GM23338 (cell line): ENCODE results near the gene NDUFAB1. TPM values are rescaled to one million over a fixed set of nuclear protein-coding genes. Genes with fewer than 3 reads are reported as not detected.

Experiments
- ATAC-seq: fragments of 200-7000 bp; cut with Tn5 transposase; 3 replicates; pipeline ENCODE4 v1.9.1; 2020
- DNase-seq: peaks from one replicate; pipeline ENCODE4 v3.0.0-alpha.2; 2015; ENCODE audit warnings: low spot score
- H2AFZ ChIP-seq: fragments of 200-600 bp; sonication (generic); 2 replicates; pipeline ENCODE4 v1.8.0; 2016; ENCODE audit warnings: antibody characterized with exemption, mild to moderate bottlenecking, moderate library complexity
- H3F3A ChIP-seq: fragments of 200-600 bp; sonication (generic); replicated peaks from 2 replicates; pipeline ENCODE4 v1.8.0; 2017; ENCODE audit warnings: antibody characterized with exemption, mixed run types, low read depth
- H3K27ac ChIP-seq: fragments of 200-600 bp; sonication (generic); 2 replicates; pipeline ENCODE4 v1.6.1; 2016; ENCODE audit warnings: low read depth
- H3K27me3 ChIP-seq: fragments of 200-600 bp; sonication (generic); 2 replicates; pipeline ENCODE4 v1.8.0; 2016; ENCODE audit warnings: mild to moderate bottlenecking, mixed run types, moderate library complexity; ENCODE audit not compliant: insufficient read depth
- H3K36me3 ChIP-seq: fragments of 200-600 bp; sonication (generic); 2 replicates; pipeline ENCODE4 v1.8.0; 2016; ENCODE audit warnings: mild to moderate bottlenecking; ENCODE audit not compliant: insufficient read depth
- H3K4me1 ChIP-seq: fragments of 200-600 bp; sonication (generic); 2 replicates; pipeline ENCODE4 v1.8.0; 2016; ENCODE audit warnings: mild to moderate bottlenecking, moderate library complexity; ENCODE audit not compliant: insufficient read depth
- H3K4me2 ChIP-seq: fragments of 200-600 bp; sonication (generic); 2 replicates; pipeline ENCODE4 v1.7.1; 2017; ENCODE audit warnings: mixed run types
- H3K4me3 ChIP-seq: fragments of 200-600 bp; sonication (generic); 2 replicates; pipeline ENCODE4 v1.6.1; 2016; ENCODE audit warnings: mixed run types
- H3K79me2 ChIP-seq: fragments of 200-600 bp; sonication (generic); replicated peaks from 2 replicates; pipeline ENCODE4 v1.8.0; 2017; ENCODE audit warnings: mild to moderate bottlenecking; ENCODE audit not compliant: insufficient read depth
- H3K9me2 ChIP-seq: fragments of 200-600 bp; sonication (generic); 2 replicates; pipeline ENCODE4 v1.8.0; 2017; ENCODE audit not compliant: insufficient read depth
- H4K20me1 ChIP-seq: fragments of 200-600 bp; sonication (generic); replicated peaks from 2 replicates; pipeline ENCODE4 v1.8.0; 2017; ENCODE audit warnings: mild to moderate bottlenecking; ENCODE audit not compliant: insufficient read depth
- H3K27ac Mint-ChIP-seq: 2 replicates; pipeline ENCODE4 v1.8.0; 2020; ENCODE audit warnings: inconsistent platforms, mild to moderate bottlenecking, moderate library complexity, mixed read lengths
- H3K27me3 Mint-ChIP-seq: 3 replicates; pipeline ENCODE4 v1.8.0; 2022; ENCODE audit warnings: low read depth, mild to moderate bottlenecking, moderate library complexity, mixed read lengths, inconsistent platforms; ENCODE audit not compliant: insufficient read depth, poor library complexity
- H3K36me3 Mint-ChIP-seq: 3 replicates; pipeline ENCODE4 v1.8.0; 2021; ENCODE audit warnings: low read depth, mild to moderate bottlenecking, inconsistent platforms, moderate library complexity, mixed read lengths
- H3K4me1 Mint-ChIP-seq: 3 replicates; pipeline ENCODE4 v1.8.0; 2020; ENCODE audit warnings: mild to moderate bottlenecking, inconsistent platforms, mixed read lengths
- H3K4me3 Mint-ChIP-seq: 3 replicates; pipeline ENCODE4 v1.8.0; 2021; ENCODE audit warnings: moderate library complexity, mild to moderate bottlenecking, inconsistent platforms, mixed read lengths
- H3K9me3 Mint-ChIP-seq: 3 replicates; pipeline ENCODE4 v1.8.0; 2020; ENCODE audit warnings: moderate library complexity, mild to moderate bottlenecking, inconsistent platforms, mixed read lengths
- CREB1 ChIP-seq: fragments of 250-450 bp; sonication (Bioruptor Pico); IDR thresholded peaks from 2 replicates; pipeline ENCODE4 v1.5.0; 2020; ENCODE audit warnings: low read depth, mild to moderate bottlenecking, moderate library complexity
- CTCF ChIP-seq, 2 experiments: fragments of 200-600 bp in 1 of 2; sonication (generic) in 1 of 2; conservative IDR thresholded peaks; 2 replicates each; pipeline versions ENCODE4 v1.5.1 to v1.6.1; 2016 to 2017; ENCODE audit warnings: antibody characterized with exemption in 2 of 2, low read depth in 2 of 2, mild to moderate bottlenecking in 2 of 2, moderate library complexity in 1 of 2
- EZH2 ChIP-seq: fragments of 200-600 bp; sonication (generic); IDR thresholded peaks from one replicate; pipeline ENCODE4 v1.8.0; 2017; ENCODE audit warnings: antibody characterized with exemption, mild to moderate bottlenecking, low read depth; ENCODE audit not compliant: unreplicated experiment
- EZH2phosphoT487 ChIP-seq: fragments of 200-600 bp; sonication (generic); IDR thresholded peaks from one replicate; pipeline ENCODE4 v1.8.1; 2018; ENCODE audit warnings: antibody characterized with exemption; ENCODE audit not compliant: unreplicated experiment
- JUNB ChIP-seq: IDR thresholded peaks from one replicate; pipeline ENCODE4 v1.6.1; 2016; ENCODE audit warnings: antibody characterized with exemption; ENCODE audit not compliant: unreplicated experiment
- NANOG ChIP-seq: IDR thresholded peaks from 2 replicates; pipeline ENCODE4 v1.6.1; 2016; ENCODE audit warnings: antibody characterized with exemption, borderline replicate concordance
- POLR2AphosphoS5 ChIP-seq: IDR thresholded peaks from 2 replicates; pipeline ENCODE4 v1.6.1; 2016; ENCODE audit warnings: antibody characterized with exemption, low read depth
- REST ChIP-seq: IDR thresholded peaks from one replicate; pipeline ENCODE4 v1.6.1; 2018; ENCODE audit warnings: antibody characterized with exemption; ENCODE audit not compliant: unreplicated experiment
- STAT1 ChIP-seq: IDR thresholded peaks from one replicate; pipeline ENCODE4 v1.6.1; 2016; ENCODE audit warnings: antibody characterized with exemption; ENCODE audit not compliant: unreplicated experiment
- ZNF114 ChIP-seq: fragments of 250-450 bp; sonication (Bioruptor Pico); IDR thresholded peaks from 2 replicates; pipeline ENCODE4 v1.5.0; 2020; ENCODE audit warnings: mild to moderate bottlenecking, moderate library complexity
- ZNF331 ChIP-seq: fragments of 250-450 bp; sonication (Bioruptor Pico); IDR thresholded peaks from 2 replicates; pipeline ENCODE4 v1.5.0; 2020; ENCODE audit warnings: low read depth, mild to moderate bottlenecking, moderate library complexity
- ZNF462 ChIP-seq: fragments of 250-450 bp; sonication (Bioruptor Pico); IDR thresholded peaks from 2 replicates; pipeline ENCODE4 v1.5.0; 2020; ENCODE audit warnings: mild to moderate bottlenecking, moderate library complexity
- polyA plus RNA-seq: library from polyadenylated mRNA; unstranded; fragments of >200 nt; fragmentation: Nextera tagmentation; extraction: Ambion mirVana; gene quantifications from 2 replicates; pipeline ENCODE4 v1.2.1, GENCODE V29; 2016
- total RNA-seq: library from RNA; depleted of rRNA; stranded (reverse); fragments of >200 nt; shearing (Covaris generic); gene quantifications from 2 replicates; pipeline ENCODE4 v1.2.3, GENCODE V29; 2014
- TF ChIP-seq, protein P1 (sequence below): IDR thresholded peaks from 2 replicates; pipeline ENCODE4 v1.6.1; 2016; ENCODE audit warnings: antibody characterized with exemption

NDUFAB1 gene
- total and polyA plus RNA-seq, 2 experiments from 2014 or later, result 136 to 477 TPM

DNA sequence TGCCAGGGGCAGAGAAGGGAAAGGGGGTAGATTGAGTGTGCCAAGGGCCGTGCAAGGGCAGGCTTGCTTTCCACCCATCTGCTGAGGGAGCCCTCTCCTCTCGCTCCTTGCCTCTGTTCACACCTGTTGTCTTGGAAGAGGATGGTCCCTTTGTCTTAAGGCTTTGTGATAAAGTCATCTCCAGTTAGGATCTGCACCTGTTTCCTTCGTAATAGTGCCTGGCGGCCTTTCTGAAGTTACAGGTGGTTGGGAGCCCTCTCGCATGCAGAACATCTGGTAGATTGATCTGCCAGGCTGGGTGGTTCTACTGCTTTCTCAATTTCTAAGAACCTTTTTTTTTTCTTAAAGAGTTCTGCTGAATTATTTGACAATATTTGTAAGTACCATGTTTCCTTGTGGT lies 22.3 kb downstream of the NDUFAB1 start:
- DNase-seq, result no peak

More for the DNA sequence above, 22.3 kb downstream of the NDUFAB1 start:
- no peaks in the 10 kb centered on the region for H3K27me3 ChIP-seq
- H3K9me3 Mint-ChIP-seq, result no peaks in the 10 kb centered on the region
- H2AFZ ChIP-seq, result no peak overlapping the region
- H3K4me1 Mint-ChIP-seq, result no peaks in the 10 kb centered on the region
- peaks cover 4% of the 10 kb centered on the region; the same call in 1 of the 2 replicates for H4K20me1 ChIP-seq
- H3K27ac Mint-ChIP-seq, result no peak overlapping the region
- ATAC-seq, result no peak
- H3F3A ChIP-seq, result no peaks in the 10 kb centered on the region
- peaks cover 34% of the 10 kb centered on the region for H3K36me3 ChIP-seq
- no peaks in the 10 kb centered on the region for H3K9me2 ChIP-seq
- no peak overlapping the region for H3K4me3 ChIP-seq
- TF ChIP-seq NANOG, result no peak
- no peak for TF ChIP-seq STAT1
- TF ChIP-seq CREB1 (CRISPR knock-in tag), result no peak
- TF ChIP-seq POLR2AphosphoS5, result no peak
- TF ChIP-seq ZNF331 (CRISPR knock-in tag), result no peak
- TF ChIP-seq ZNF462, result no peak
- TF ChIP-seq EZH2, result no peak
- no peak for TF ChIP-seq EZH2phosphoT487
- no peak for TF ChIP-seq ZNF114 (CRISPR knock-in tag)
- no peak for TF ChIP-seq JUNB
- no peak for TF ChIP-seq REST
- no peak for TF ChIP-seq CTCF (conservative IDR thresholded peaks at IDR 0.05; ENCODE audit: low read depth in 2 of 2)
- TF ChIP-seq, protein P1, sequence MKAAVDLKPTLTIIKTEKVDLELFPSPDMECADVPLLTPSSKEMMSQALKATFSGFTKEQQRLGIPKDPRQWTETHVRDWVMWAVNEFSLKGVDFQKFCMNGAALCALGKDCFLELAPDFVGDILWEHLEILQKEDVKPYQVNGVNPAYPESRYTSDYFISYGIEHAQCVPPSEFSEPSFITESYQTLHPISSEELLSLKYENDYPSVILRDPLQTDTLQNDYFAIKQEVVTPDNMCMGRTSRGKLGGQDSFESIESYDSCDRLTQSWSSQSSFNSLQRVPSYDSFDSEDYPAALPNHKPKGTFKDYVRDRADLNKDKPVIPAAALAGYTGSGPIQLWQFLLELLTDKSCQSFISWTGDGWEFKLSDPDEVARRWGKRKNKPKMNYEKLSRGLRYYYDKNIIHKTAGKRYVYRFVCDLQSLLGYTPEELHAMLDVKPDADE, result no peak
- no peak overlapping the region for H3K4me3 Mint-ChIP-seq
- peaks cover 4% of the 10 kb centered on the region for H3K27me3 Mint-ChIP-seq
- no peak overlapping the region for H3K4me2 ChIP-seq
- H3K27ac ChIP-seq, result no peak overlapping the region
- H3K4me1 ChIP-seq, result no peaks in the 10 kb centered on the region
- H3K36me3 Mint-ChIP-seq, result peaks cover 50% of the 10 kb centered on the region
- H3K79me2 ChIP-seq, result no peaks in the 10 kb centered on the region
